Neutrophil (primary cell): ENCODE measurements around the gene TMEM272.

Experiments used
- H3K27ac ChIP-seq: fragments of 200-600 bp; sonication (generic); 2 replicates; pipeline ENCODE4 v1.5.1; 2016; ENCODE audit warnings: mild to moderate bottlenecking, moderate library complexity
- H3K27me3 ChIP-seq: fragments of 200-600 bp; sonication (generic); 2 replicates; pipeline ENCODE4 v1.6.0; 2016; ENCODE audit warnings: mild to moderate bottlenecking
- H3K36me3 ChIP-seq: fragments of 200-600 bp; sonication (generic); 2 replicates; pipeline ENCODE4 v1.5.1; 2017
- H3K4me1 ChIP-seq, 2 experiments: fragments of 200-600 bp in 1 of 2; sonication (generic) in 1 of 2; 1 replicate in 1 of 2; 2 replicates in 1 of 2; pipeline versions ENCODE4 v1.5.1 to v1.6.1; 2013 to 2016; ENCODE audit warnings: low read depth in 1 of 2, low read length in 1 of 2, mild to moderate bottlenecking in 1 of 2, moderate library complexity in 1 of 2; ENCODE audit not compliant: control insufficient read depth in 1 of 2, insufficient read depth in 1 of 2
- H3K4me3 ChIP-seq, 2 experiments: fragments of 200-600 bp in 1 of 2; sonication (generic) in 1 of 2; 1 replicate in 1 of 2; 2 replicates in 1 of 2; pipeline ENCODE4 v1.5.1; 2013 to 2016; ENCODE audit warnings: low read depth in 1 of 2, low read length in 1 of 2, mild to moderate bottlenecking in 1 of 2, moderate library complexity in 1 of 2
- H3K9me3 ChIP-seq: fragments of 200-600 bp; sonication (generic); 2 replicates; pipeline ENCODE4 v1.5.1; 2016
- TF ChIP-seq, protein P1 (sequence below): fragments of 200-600 bp; sonication (generic); IDR thresholded peaks from 2 replicates; pipeline ENCODE4 v1.5.1; 2016; ENCODE audit warnings: antibody characterized with exemption

TMEM272 gene

GRCh38 chr13:51795419-51795818 is 49.6 kb downstream of the TMEM272 start:
- H3K27ac ChIP-seq, result no peak overlapping the region
- peaks cover 24% of the 10 kb centered on the region for H3K27me3 ChIP-seq
- peaks cover 12 to 16% of the 10 kb centered on the region in 2 experiments for H3K4me1 ChIP-seq
- TF ChIP-seq, protein P1, sequence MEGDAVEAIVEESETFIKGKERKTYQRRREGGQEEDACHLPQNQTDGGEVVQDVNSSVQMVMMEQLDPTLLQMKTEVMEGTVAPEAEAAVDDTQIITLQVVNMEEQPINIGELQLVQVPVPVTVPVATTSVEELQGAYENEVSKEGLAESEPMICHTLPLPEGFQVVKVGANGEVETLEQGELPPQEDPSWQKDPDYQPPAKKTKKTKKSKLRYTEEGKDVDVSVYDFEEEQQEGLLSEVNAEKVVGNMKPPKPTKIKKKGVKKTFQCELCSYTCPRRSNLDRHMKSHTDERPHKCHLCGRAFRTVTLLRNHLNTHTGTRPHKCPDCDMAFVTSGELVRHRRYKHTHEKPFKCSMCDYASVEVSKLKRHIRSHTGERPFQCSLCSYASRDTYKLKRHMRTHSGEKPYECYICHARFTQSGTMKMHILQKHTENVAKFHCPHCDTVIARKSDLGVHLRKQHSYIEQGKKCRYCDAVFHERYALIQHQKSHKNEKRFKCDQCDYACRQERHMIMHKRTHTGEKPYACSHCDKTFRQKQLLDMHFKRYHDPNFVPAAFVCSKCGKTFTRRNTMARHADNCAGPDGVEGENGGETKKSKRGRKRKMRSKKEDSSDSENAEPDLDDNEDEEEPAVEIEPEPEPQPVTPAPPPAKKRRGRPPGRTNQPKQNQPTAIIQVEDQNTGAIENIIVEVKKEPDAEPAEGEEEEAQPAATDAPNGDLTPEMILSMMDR, result no peak
- peaks cover 27% of the 10 kb centered on the region for H3K36me3 ChIP-seq
- no peak overlapping the region for H3K4me3 ChIP-seq
- H3K9me3 ChIP-seq, result no peaks in the 10 kb centered on the region

DNA sequence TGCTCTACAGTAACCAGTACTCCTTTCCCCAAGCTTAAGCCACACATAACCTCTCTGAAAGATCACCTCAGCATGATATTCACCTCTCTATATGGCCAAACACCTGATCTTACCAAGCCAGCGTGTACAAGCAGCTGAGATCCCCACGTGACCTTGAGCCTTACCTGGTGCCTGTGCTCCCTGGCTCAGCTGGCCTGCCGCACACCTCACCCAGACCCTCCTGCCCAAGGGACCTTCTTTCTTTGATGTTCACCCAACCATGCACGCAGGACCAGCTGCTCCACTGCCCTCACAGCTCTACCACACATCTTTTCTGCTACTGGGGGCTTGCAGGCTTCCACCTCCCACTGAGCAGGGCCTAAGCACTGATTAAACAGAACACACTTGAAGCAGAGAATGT is 50.0 kb downstream of the TMEM272 start:
- H3K4me3 ChIP-seq, result no peak overlapping the region
- H3K4me1 ChIP-seq, result peaks cover 12 to 16% of the 10 kb centered on the region in 2 experiments
- TF ChIP-seq, protein P1, result no peak
- H3K9me3 ChIP-seq, result no peaks in the 10 kb centered on the region
- peaks cover 27% of the 10 kb centered on the region for H3K36me3 ChIP-seq
- H3K27me3 ChIP-seq, result peaks cover 20% of the 10 kb centered on the region
- no peak overlapping the region for H3K27ac ChIP-seq

DNA sequence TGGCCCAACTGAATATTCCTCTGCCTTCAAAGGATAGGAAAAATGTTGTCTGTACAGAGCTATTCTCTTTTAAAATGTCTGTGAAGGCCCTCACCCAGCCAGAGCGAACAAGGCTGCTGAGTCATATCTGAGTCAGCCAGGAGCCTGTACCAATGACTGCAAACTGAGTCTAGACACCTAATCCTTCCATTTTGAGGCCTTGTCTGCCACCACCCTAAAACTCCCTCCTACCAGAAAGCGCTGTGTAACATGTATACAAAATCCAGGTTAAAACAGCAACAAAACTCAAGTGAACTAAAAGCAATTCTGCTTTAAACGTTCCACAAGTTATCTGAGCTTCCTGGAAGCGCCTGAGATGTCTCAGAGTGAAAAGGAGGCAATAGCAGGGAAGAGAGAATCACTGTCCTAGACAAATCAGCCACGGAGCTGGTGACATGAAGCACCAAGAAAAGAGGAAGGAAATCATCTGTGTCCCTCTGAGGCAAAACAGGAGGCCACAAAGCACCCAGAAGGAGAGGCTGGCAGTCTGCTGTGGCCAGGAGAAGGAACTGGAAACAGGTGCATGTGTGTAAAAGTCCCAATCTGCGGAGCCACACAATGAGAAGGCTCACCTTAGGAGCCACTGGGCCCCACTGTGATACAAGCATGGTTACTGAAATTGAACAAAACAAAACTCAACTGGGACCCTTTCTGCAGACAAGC is 51.3 kb downstream of the TMEM272 start:
- H3K27ac ChIP-seq, result peak overlapping the region; percentile 66

DNA sequence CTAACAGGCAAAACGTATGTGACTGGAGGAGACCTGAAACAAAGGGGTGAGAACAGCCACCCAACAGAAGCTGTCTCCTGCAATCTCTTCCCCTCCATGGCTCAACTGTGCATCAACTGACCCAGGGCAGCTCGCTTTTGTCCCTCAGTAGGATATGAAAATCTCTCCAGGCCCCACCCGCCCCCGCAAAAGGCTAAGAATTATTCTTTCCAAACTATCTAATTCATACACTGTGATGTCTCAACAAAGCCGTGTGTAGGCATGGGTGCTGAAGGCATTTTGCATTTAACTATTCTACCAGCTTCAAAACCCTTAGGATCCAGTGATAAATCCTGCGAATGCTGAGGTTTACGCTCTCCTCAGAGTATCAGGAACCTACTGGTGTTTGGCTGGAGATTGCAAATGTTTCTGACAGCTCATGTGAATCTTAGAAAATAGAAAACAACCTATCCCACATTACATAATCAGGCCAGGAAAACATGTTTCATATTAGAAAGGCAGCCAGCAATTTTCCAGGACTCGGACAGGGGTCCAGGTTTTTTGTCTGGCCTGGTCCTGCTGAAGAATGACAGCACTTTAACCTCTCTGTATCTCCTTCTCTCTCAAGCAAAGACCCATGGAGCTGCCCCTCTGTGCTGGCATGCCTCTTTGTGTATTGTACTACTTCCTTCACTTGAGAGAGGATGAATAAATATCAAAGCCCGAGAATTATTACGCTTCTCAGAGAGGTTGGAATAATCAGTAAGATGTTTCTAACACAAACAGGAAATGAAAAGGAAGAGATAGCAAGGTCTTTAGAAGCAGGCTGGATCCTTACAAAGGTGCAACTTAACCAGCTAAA is 58.3 kb downstream of the TMEM272 start:
- no peaks in the 10 kb centered on the region for H3K36me3 ChIP-seq
- H3K27ac ChIP-seq, result no peak overlapping the region
- H3K4me1 ChIP-seq, result no peaks in the 10 kb centered on the region
- TF ChIP-seq, protein P1, result no peak
- no peak overlapping the region for H3K4me3 ChIP-seq
- no peaks in the 10 kb centered on the region for H3K9me3 ChIP-seq
- peaks cover 5% of the 10 kb centered on the region for H3K27me3 ChIP-seq

More for the DNA sequence above, 51.3 kb downstream of the TMEM272 start:
- H3K36me3 ChIP-seq, result peaks cover 21% of the 10 kb centered on the region
- H3K27me3 ChIP-seq, result peaks cover 7% of the 10 kb centered on the region
- no peaks in the 10 kb centered on the region for H3K9me3 ChIP-seq
- H3K4me3 ChIP-seq, result peak overlapping the region in 1 of 2 experiments; percentile 22
- TF ChIP-seq, protein P1, result no peak
- H3K4me1 ChIP-seq, result peaks cover 12 to 16% of the 10 kb centered on the region in 2 experiments

DNA sequence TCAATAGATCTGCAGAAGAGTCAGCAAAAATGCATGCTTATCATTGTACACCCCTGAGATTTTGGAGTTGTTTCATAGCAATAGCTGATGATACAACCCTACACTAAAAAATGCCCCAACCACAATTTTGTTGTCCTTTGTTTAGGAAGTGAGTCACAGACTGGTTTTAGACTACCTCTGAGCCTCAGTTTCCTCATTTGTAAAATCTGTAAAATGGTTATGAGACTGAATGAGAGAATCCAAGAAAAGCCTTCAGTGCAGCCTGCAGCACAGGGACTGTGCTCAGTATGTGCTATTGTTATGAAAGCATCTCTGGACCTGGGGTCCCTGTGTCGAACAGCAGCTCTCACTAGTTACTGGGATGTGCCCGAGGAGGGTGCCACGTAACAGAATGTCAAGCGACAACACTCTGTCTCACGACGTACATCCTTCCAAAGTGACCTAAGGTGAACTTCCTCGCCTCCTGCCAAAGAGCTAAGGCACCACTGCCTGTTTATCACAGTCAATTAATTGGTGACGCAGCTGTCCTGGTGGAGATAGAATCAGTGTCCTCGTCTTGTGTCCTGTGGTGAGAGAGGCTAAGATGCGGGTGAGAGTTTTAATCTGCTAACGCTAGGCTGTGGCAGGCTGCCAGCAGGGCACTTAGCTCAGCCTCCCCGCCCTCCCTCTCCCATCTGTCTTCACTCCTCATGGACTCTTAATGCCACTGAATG is 59.1 kb downstream of the TMEM272 start:
- Histone ChIP-seq H3K4me3 (no peak overlapping the region), H3K36me3 (no peaks in the 10 kb centered on the region), H3K27ac (no peak overlapping the region), H3K27me3 (peaks cover 5% of the 10 kb centered on the region), H3K9me3 (no peaks in the 10 kb centered on the region), H3K4me1 (no peaks in the 10 kb centered on the region)
- TF ChIP-seq, protein P1, result no peak
